Measurements from ENCODE around the gene ADAM12.
"Not testable (repeated sequence)": the region's sequence is repeated elsewhere in the genome, so short reads cannot be mapped to it uniquely, and the experiment has no call there.

GRCh38 chr10:125970077-125970630 lies 418.1 kb downstream of the ADAM12 start:
- not testable (repeated sequence) for TF ChIP-seq CTCF, EZH2phosphoT487 (IDR thresholded peaks at IDR 0.05; ENCODE audit: low read length)
